H1 (cell line): ENCODE data around the gene KCNJ5. TPM values are rescaled to one million over a fixed set of nuclear protein-coding genes. Genes with fewer than 3 reads are reported as not detected.

Source experiments
- CTCF ChIA-PET: fragments of 300-600 bp; sonication (Branson Sonifier 250); formaldehyde crosslinking; loops from one replicate; lab custom pipeline; 2021; ENCODE audit not compliant: partially characterized antibody; lab: Charles Lee
- POLR2A ChIA-PET: fragments of 300-600 bp; sonication (Branson Sonifier 250); formaldehyde crosslinking; loops from one replicate; lab custom pipeline; 2021; ENCODE audit warnings: inconsistent platforms; ENCODE audit not compliant: partially characterized antibody; lab: Charles Lee
- DNase-seq, 2 experiments: peaks; one replicate each; pipeline versions ENCODE4 v3.0.0 to v3.0.0-alpha.2; 2010 to 2022; ENCODE audit warnings: low spot score in 2 of 2, low read depth in 1 of 2, mixed read lengths in 1 of 2
- FAIRE-seq: peaks from 2 replicates; lab custom pipeline; 2011; peaks lifted over from hg19 to GRCh38; lab: Jason Lieb, UNC
- H2AFZ ChIP-seq: 2 replicates; pipeline ENCODE4 v1.8.1; 2012; ENCODE audit warnings: low read length, inconsistent platforms
- H2AK5ac ChIP-seq: 2 replicates; pipeline ENCODE4 v1.6.1; 2013; ENCODE audit warnings: low read depth, low read length
- H2BK120ac ChIP-seq: replicated peaks from 2 replicates; pipeline ENCODE3; 2013; ENCODE audit warnings: low read depth, low read length, inconsistent platforms
- H2BK12ac ChIP-seq: 2 replicates; pipeline ENCODE4 v1.6.1; 2013; ENCODE audit warnings: low read depth, low read length
- H2BK15ac ChIP-seq: 2 replicates; pipeline ENCODE4 v1.6.1; 2013; ENCODE audit warnings: low read length
- H2BK20ac ChIP-seq: 2 replicates; pipeline ENCODE4 v1.6.1; 2013; ENCODE audit warnings: low read length
- H2BK5ac ChIP-seq: 2 replicates; pipeline ENCODE4 v1.6.1; 2013; ENCODE audit warnings: low read depth, low read length
- H3K14ac ChIP-seq: 2 replicates; pipeline ENCODE4 v1.6.1; 2013; ENCODE audit warnings: inconsistent platforms; ENCODE audit not compliant: insufficient read length
- H3K18ac ChIP-seq: 2 replicates; pipeline ENCODE4 v1.6.1; 2013; ENCODE audit warnings: low read length; ENCODE audit errors: extremely low read depth
- H3K23ac ChIP-seq: 2 replicates; pipeline ENCODE4 v1.6.1; 2013; ENCODE audit warnings: inconsistent platforms; ENCODE audit not compliant: insufficient read length
- H3K23me2 ChIP-seq: 2 replicates; pipeline ENCODE4 v1.6.1; 2013; ENCODE audit warnings: low read depth, low read length
- H3K27ac ChIP-seq: 2 replicates; pipeline ENCODE4 v1.6.1; 2011; ENCODE audit warnings: low read depth, low read length, inconsistent platforms
- H3K27me3 ChIP-seq, 4 experiments: replicated peaks in 1 of 4; 1 replicate in 1 of 4; 2 replicates in 3 of 4; pipeline versions ENCODE4 v1.6.1 to v1.8.1; 2011 to 2013; ENCODE audit warnings: low read length in 3 of 4, mild to moderate bottlenecking in 3 of 4, inconsistent platforms in 2 of 4, mixed read lengths in 2 of 4, moderate library complexity in 1 of 4; ENCODE audit not compliant: control insufficient read depth in 3 of 4, insufficient read depth in 3 of 4; ENCODE audit errors: extremely low read depth in 1 of 4
- H3K36me3 ChIP-seq, 4 experiments: 2 replicates each; pipeline versions ENCODE4 v1.6.1 to v1.8.1; 2011 to 2013; ENCODE audit warnings: mild to moderate bottlenecking in 4 of 4, low read length in 3 of 4, moderate library complexity in 2 of 4, control low read depth in 1 of 4, inconsistent platforms in 1 of 4; ENCODE audit not compliant: insufficient read depth in 4 of 4, control insufficient read depth in 2 of 4
- H3K4ac ChIP-seq: replicated peaks from 2 replicates; pipeline ENCODE3; 2013; ENCODE audit warnings: low read length, low read depth, mixed read lengths, inconsistent platforms; ENCODE audit not compliant: insufficient read length
- H3K4me1 ChIP-seq, 4 experiments: replicated peaks in 1 of 4; 1 replicate in 1 of 4; 2 replicates in 3 of 4; pipeline versions ENCODE4 v1.6.1 to v1.8.1; 2011 to 2013; ENCODE audit warnings: low read length in 3 of 4, inconsistent platforms in 2 of 4, mixed read lengths in 1 of 4; ENCODE audit not compliant: insufficient read depth in 4 of 4, control insufficient read depth in 3 of 4
- H3K4me2 ChIP-seq, 2 experiments: 2 replicates each; pipeline versions ENCODE4 v1.6.1 to v1.8.1; 2011 to 2013; ENCODE audit warnings: low read depth in 2 of 2, low read length in 2 of 2, control low read depth in 1 of 2, inconsistent platforms in 1 of 2, mild to moderate bottlenecking in 1 of 2; ENCODE audit not compliant: insufficient read depth in 1 of 2
- H3K4me3 ChIP-seq, 4 experiments: fragments of 200-600, 300-600 bp in 1 of 4; sonication (generic), shearing (Covaris generic), sonication (Bioruptor Twin) in 1 of 4; 2 replicates each; pipeline versions ENCODE4 v1.5.1 to v1.8.1; 2011 to 2016; ENCODE audit warnings: low read length in 4 of 4, low read depth in 3 of 4, control low read depth in 2 of 4, inconsistent platforms in 2 of 4, mild to moderate bottlenecking in 2 of 4, mixed read lengths in 1 of 4, moderate library complexity in 1 of 4; ENCODE audit not compliant: insufficient read depth in 2 of 4; ENCODE audit errors: extremely low read depth in 1 of 4
- H3K56ac ChIP-seq: replicated peaks from 2 replicates; pipeline ENCODE3; 2013; ENCODE audit warnings: low read depth, mild to moderate bottlenecking, mixed read lengths, low read length, inconsistent platforms; ENCODE audit not compliant: insufficient read length
- H3K79me1 ChIP-seq: 2 replicates; pipeline ENCODE4 v1.6.1; 2013; ENCODE audit warnings: low read depth, low read length, control low read depth
- H3K79me2 ChIP-seq, 2 experiments: 2 replicates each; pipeline versions ENCODE4 v1.6.1 to v1.8.1; 2012 to 2013; ENCODE audit warnings: low read length in 2 of 2, mild to moderate bottlenecking in 2 of 2, inconsistent platforms in 1 of 2; ENCODE audit not compliant: insufficient read depth in 2 of 2, control insufficient read depth in 1 of 2
- H3K9ac ChIP-seq, 4 experiments: replicated peaks in 1 of 4; 1 replicate in 1 of 4; 2 replicates in 3 of 4; pipeline versions ENCODE4 v1.6.1 to v1.8.1; 2011 to 2013; ENCODE audit warnings: low read depth in 3 of 4, low read length in 3 of 4, control low read depth in 2 of 4, mild to moderate bottlenecking in 2 of 4, moderate library complexity in 2 of 4, inconsistent platforms in 1 of 4; ENCODE audit errors: extremely low read depth in 1 of 4
- H3K9me3 ChIP-seq, 2 experiments: 2 replicates each; pipeline versions ENCODE4 v1.6.1 to v1.8.1; 2012 to 2013; ENCODE audit warnings: mild to moderate bottlenecking in 2 of 2, moderate library complexity in 2 of 2, control low read depth in 1 of 2, inconsistent platforms in 1 of 2, low read depth in 1 of 2, low read length in 1 of 2, mixed read lengths in 1 of 2; ENCODE audit not compliant: insufficient read depth in 2 of 2
- H4K20me1 ChIP-seq, 2 experiments: replicated peaks in 1 of 2; 2 replicates each; pipeline versions ENCODE3 to v1.8.1; 2011 to 2013; ENCODE audit warnings: inconsistent platforms in 2 of 2, low read length in 2 of 2, mild to moderate bottlenecking in 1 of 2; ENCODE audit not compliant: insufficient read depth in 2 of 2, control insufficient read depth in 1 of 2
- H4K5ac ChIP-seq: 2 replicates; pipeline ENCODE4 v1.6.1; 2013; ENCODE audit warnings: low read length, low read depth, mixed read lengths, inconsistent platforms; ENCODE audit not compliant: insufficient read length
- H4K8ac ChIP-seq: 2 replicates; pipeline ENCODE4 v1.8.0; 2013; ENCODE audit warnings: mild to moderate bottlenecking, moderate library complexity, low read length, inconsistent platforms; ENCODE audit not compliant: insufficient read depth; ENCODE audit errors: extremely low read depth
- H4K91ac ChIP-seq: replicated peaks from 2 replicates; pipeline ENCODE3; 2013; ENCODE audit warnings: low read length, mixed read lengths, inconsistent platforms; ENCODE audit not compliant: insufficient read length
- JUND ChIP-seq: IDR thresholded peaks from 2 replicates; pipeline ENCODE4 v1.6.1; 2011; ENCODE audit warnings: mild to moderate bottlenecking, improper control_type of control experiment, low read length
- SP2 ChIP-seq: IDR thresholded peaks from 2 replicates; pipeline ENCODE4 v1.6.1; 2012; ENCODE audit warnings: mild to moderate bottlenecking, low read length, inconsistent platforms
- TAF1 ChIP-seq: IDR thresholded peaks from 2 replicates; pipeline ENCODE4 v1.6.1; 2011; ENCODE audit warnings: mild to moderate bottlenecking, low read depth, low read length
- YY1 ChIP-seq: IDR thresholded peaks from 2 replicates; pipeline ENCODE4 v1.6.1; 2011; ENCODE audit warnings: low read depth, mild to moderate bottlenecking, low read length
- WGBS, 2 experiments: shearing (Covaris generic) in 1 of 2; methylation state at CpG; one replicate each; pipeline versions ENCODE4 v1.1.6 to v1.1.7; 2013 to 2015; ENCODE audit warnings: low lambda C conversion rate in 2 of 2, mixed read lengths in 2 of 2, inconsistent platforms in 1 of 2, low coverage in 1 of 2, missing lambda C conversion rate in 1 of 2; ENCODE audit not compliant: insufficient replicate concordance in 2 of 2, insufficient coverage in 1 of 2, insufficient read length in 1 of 2; ENCODE audit errors: extremely low coverage in 1 of 2, missing lambda C conversion rate in 1 of 2; 5-methylcytosine and 5-hydroxymethylcytosine counted together
- polyA plus RNA-seq, 7 experiments: library from polyadenylated mRNA; depleted of rRNA in 3 of 7; stranded (reverse) in 5 of 7; unstranded in 2 of 7; fragments of >200 nt in 5 of 7; fragments of 200-250 nt in 2 of 7; gene quantifications; 1 replicate in 5 of 7; 2 replicates in 1 of 7; 4 replicates in 1 of 7; pipeline versions ENCODE4 v1.2.1 to v1.2.3, GENCODE V29; 2011 to 2013; ENCODE audit warnings: missing spikeins in 2 of 7, mixed read lengths in 2 of 7
- total RNA-seq: library from RNA; stranded (reverse); fragmentation: NEBNext Ultra II Directional; extraction: Animal tissue kit (Norgen Biotek cat#: 25700); gene quantifications from 2 replicates; pipeline ENCODE4 v1.2.1, GENCODE V29; 2021

KCNJ5 gene
- total and polyA plus RNA-seq, 2 of the 8 experiments (the other 6 are each of a cell fraction or from before 2014, with no cell fraction given): 0.05 TPM; not detected in 1

- FAIRE-seq: no peak
- Histone ChIP-seq H3K23ac (no peak overlapping the region), H3K27ac (no peak overlapping the region), H3K9ac (no peak overlapping the region), H4K8ac (no peak overlapping the region), H3K9me3 (no peaks in the 10 kb centered on the region), H3K56ac (no peak overlapping the region), H3K79me1 (no peaks in the 10 kb centered on the region), H2BK5ac (no peak overlapping the region), H2BK20ac (no peak overlapping the region), H3K4ac (no peak overlapping the region), H2AK5ac (no peak overlapping the region), H2BK15ac (no peak overlapping the region), H3K18ac (no peak overlapping the region), H3K14ac (no peak overlapping the region), H2BK12ac (no peak overlapping the region), H3K79me2 (no peaks in the 10 kb centered on the region), H2BK120ac (no peak overlapping the region), H3K4me3 (no peak overlapping the region), H3K36me3 (no peaks in the 10 kb centered on the region), H4K5ac (no peak overlapping the region), H4K91ac (no peak overlapping the region), H2AFZ (no peak overlapping the region), H3K4me1 (peaks cover 0 to 2% (median 0%) of the 10 kb centered on the region in 4 experiments; a peak in 2 of 7 replicates), H3K23me2 (peaks cover 9% of the 10 kb centered on the region; the same call in 1 of the 2 replicates), H3K27me3 (peaks cover 0 to 2% (median 0%) of the 10 kb centered on the region in 4 experiments; a peak in 2 of 7 replicates), H3K4me2 (no peak overlapping the region), H4K20me1 (no peaks in the 10 kb centered on the region)
- no peak for DNase-seq
- CTCF ChIA-PET: interaction anchor here (0.9 to 4.8 kb wide), 8 partner anchors 11 to 92 kb away, joined by 3 to 23 read pairs (median 3); no protein-coding TSS in a partner anchor
- POLR2A ChIA-PET: no interaction called here
- 88% methylated on average over 5 of the region's 5 CpGs; no CpG with 5 or more reads in 1 of the 2 experiments for WGBS, 2 experiments
- no peak for TF ChIP-seq JUND
- no peak for TF ChIP-seq YY1
- no peak for TF ChIP-seq TAF1
- no peak for TF ChIP-seq SP2
These were observed 28.1 kb downstream of the KCNJ5 start for GRCh38 chr11:128919216-128919615.
